ENCODE data around the gene VPS52. TPM values are rescaled to one million over a fixed set of nuclear protein-coding genes. Genes with fewer than 3 reads are reported as not detected.

The VPS52 gene
- total and polyA plus RNA-seq, 9 of the 15 experiments (the other 6 are each of a cell fraction or from before 2014, with no cell fraction given) = 24.4 to 103 (median 40.2) TPM

- TF ChIP-seq ZNF407 (IDR thresholded peaks at IDR 0.05; ENCODE audit: low read depth) (no peak), ZNF75A (CRISPR knock-in tag; IDR thresholded peaks at IDR 0.05) (no peak), SMAD3 (CRISPR knock-in tag; conservative IDR thresholded peaks at IDR 0.05) (no peak), ATF3 (IDR thresholded peaks at IDR 0.05) (no peak), ATF3 (CRISPR knock-in tag; conservative IDR thresholded peaks at IDR 0.05) (no peak), ZNF518B (CRISPR knock-in tag; IDR thresholded peaks at IDR 0.05) (no peak), POLR2H (tag; IDR thresholded peaks at IDR 0.05; ENCODE audit: low read depth) (no peak), LCOR (CRISPR knock-in tag; IDR thresholded peaks at IDR 0.05) (no peak), KDM1A (IDR thresholded peaks at IDR 0.05) (0 out of 4 replicates have a peak, but pooled peaks of 1 of the 2 experiments have one; percentile 37), ZFP36 (IDR thresholded peaks at IDR 0.05; ENCODE audit: low read depth, low read length, partially characterized antibody) (peak; percentile 68), MNT (conservative IDR thresholded peaks at IDR 0.05) (no peak), NCOR1 (IDR thresholded peaks at IDR 0.05) (no peak)
Measured at GRCh38 chr6:33296797-33297405, 25.2 kb upstream of the VPS52 start (continued).
